ENCODE data around the gene CC2D2A.

The CC2D2A gene

GRCh38 chr4:15469402-15470127 lies at the start of gene CC2D2A:
Gene CC2D2A, plus strand, starts transcription at chr4:15469882. Its CDS starts 6,051 bp downstream, at chr4:15475933.
- DNase-seq (ENCODE audit: low spot score): peak; percentile 83

DNA sequence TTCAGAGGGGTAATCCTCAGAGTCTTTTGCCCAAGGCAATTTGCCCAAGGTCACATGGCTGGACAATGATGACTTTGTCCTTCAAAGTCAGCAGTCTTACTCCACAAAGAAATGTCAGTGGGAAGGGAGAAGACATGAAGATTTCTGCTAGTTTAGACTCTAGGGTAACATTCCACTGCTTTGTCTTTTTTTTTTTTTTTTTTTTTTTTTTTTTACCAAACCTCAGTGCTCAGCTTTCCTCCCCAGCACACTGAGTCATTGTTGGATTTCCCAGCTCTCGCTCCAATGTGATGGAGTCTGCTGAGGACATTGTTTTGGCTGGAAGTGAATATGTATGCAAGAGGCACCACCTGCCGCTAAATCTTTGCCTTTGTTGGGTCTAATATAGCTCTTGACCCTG lies 49.0 kb upstream of the CC2D2A start:
- no peak for DNase-seq (ENCODE audit: low spot score)

DNA sequence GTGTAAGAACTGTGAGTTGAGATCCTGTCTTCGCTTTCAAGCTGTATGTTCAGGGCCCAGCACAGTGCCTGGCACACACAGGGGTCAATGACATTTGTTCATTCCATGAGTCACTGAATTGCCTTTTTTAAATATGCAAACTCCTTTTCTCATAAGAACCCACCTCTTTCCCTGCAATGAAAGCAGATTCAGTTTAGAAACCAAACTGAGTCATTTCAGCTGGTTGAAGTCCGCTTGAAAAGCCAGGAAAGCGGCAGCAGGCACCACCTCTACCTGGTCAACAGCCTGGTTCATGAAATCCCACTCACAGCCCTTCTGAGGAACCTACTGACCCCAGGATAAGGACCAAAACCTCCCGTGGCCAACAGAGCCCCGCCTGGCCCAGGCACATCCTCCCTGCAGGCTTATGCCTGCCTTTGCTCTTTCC lies 46.4 kb upstream of the CC2D2A start:
- no peak for DNase-seq (ENCODE audit: low spot score)

- no peak for DNase-seq (ENCODE audit: low spot score)
Measured at GRCh38 chr4:15425520-15425919, 44.2 kb upstream of the CC2D2A start.

- no peak for DNase-seq (ENCODE audit: low spot score)
Measured at GRCh38 chr4:15427161-15427560, 42.5 kb upstream of the CC2D2A start.

- DNase-seq (ENCODE audit: low spot score): no peak
Measured at GRCh38 chr4:15427701-15428100, 42.0 kb upstream of the CC2D2A start, which contains the start of gene C1QTNF7. Gene C1QTNF7, plus strand, starts transcription at chr4:15428033. Its CDS starts 7,711 bp downstream, at chr4:15435744.

DNA sequence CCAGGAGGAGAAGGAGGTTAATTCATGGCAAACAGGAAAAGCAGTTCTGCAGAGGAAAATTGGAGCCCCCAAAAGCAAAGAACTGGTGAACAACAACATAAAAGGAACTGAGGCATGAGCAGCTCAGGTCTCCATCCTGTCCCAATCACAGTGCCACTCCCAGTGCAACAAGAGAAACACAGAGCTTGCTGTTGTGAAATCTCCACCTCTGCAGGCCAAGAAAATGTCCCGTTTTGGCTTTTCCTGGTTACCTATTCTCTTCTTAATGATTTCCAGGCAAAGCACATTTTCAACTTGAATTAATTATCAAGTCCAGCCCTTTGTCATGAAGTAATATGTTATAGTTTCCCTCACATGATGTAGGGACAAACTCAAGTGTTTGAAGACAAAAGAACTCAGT lies 41.1 kb upstream of the CC2D2A start:
- DNase-seq (ENCODE audit: low spot score): no peak

DNA sequence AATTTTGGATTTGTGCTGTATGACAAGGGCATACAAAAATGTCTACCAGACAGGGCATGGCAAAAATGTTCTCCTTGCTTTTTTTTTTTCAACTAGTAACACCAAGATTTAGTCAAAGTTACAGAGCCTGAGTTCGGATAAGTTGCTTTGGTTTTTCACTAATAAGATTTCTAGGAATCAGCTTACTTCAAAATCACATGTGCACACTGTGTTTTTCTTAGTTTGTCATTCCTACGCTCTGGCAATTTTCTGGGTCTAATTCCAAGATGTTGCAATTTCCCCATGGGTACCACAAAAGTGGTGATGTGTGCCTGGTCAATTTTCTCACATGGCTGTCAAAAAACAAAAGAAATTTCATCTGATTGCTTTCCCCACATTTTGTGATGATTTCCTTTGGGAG lies 35.6 kb upstream of the CC2D2A start:
- no peak for DNase-seq (ENCODE audit: low spot score)

DNA sequence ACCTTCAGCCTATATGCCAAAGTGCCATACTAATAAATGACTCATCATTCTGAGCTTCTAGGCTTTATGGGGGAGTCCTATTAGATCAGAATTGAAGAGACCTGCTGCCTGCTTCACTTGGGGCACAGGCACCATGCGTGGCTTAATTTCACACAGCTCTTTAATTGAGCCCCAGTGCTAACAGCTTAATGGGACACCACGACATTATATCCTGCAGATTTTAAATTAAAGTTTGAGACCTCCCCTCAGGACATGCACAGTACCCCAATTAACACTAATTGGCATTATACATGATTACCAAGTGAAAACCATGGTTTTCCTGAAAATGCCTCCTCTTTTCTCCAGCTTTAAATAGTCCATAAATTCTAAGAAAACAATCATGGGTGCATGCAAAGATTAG lies 35.0 kb upstream of the CC2D2A start:
- DNase-seq (ENCODE audit: low spot score): no peak

DNA sequence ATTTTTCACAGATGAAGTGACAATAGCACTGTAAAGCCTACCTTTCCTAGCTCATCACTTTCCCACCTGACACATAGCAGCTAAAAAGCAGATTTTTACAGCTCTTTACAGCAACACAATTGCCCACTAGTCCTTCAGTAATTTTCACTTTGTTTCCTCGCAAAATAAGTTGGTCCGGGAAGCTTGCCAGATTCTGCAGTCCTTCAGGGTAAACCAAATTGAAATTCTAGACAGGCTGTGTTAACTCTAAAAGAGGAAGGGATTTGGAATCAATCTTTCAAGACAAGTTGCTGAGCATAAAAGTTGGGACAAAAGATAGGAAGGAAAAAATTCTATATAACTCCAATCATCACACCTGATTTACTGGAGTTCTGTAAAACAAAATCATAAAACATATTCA lies 33.2 kb upstream of the CC2D2A start:
- no peak for DNase-seq (ENCODE audit: low spot score)

DNA sequence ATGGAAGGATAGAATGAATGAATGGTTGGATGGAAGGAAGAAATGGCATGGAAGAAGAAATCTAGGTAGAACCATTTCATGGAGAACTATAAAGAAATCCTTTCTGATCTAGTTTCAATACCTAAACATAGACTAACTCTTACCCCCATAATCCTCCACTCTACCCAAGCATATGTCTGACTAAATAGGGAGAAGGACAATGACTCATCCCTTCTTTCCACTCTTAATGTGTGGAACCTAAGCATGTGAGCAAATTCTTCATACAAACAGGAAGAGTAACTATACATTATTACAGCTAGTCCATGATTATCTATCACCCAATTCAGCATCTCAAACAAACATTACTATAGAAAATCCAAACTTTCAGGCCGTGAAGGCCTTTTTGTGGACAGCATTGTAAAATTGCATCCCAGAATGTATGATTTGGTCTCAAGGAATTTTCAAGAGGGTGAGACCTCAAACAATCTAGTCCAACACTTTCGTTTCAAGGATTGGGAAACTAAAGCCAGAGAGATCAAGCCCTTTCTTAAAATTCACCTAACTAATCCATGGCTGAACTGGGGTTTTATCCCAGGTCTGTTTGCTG lies 30.6 kb upstream of the CC2D2A start:
- peak; percentile 29 for DNase-seq (ENCODE audit: low spot score)

GRCh38 chr4:15443371-15444160 lies 26.1 kb upstream of the CC2D2A start:
- no peak for DNase-seq (ENCODE audit: low spot score)

- DNase-seq (ENCODE audit: low spot score): no peak
Measured at GRCh38 chr4:15444276-15444675, 25.4 kb upstream of the CC2D2A start.

GRCh38 chr4:15444879-15445547 lies 24.7 kb upstream of the CC2D2A start:
- no peak for DNase-seq (ENCODE audit: low spot score)

GRCh38 chr4:15451181-15451865 lies 18.4 kb upstream of the CC2D2A start:
- no peak for DNase-seq (ENCODE audit: low spot score)

- peak; percentile 34 for DNase-seq (ENCODE audit: low spot score)
Measured at GRCh38 chr4:15451866-15452765, 17.6 kb upstream of the CC2D2A start.

- DNase-seq (ENCODE audit: low spot score): no peak
Measured at GRCh38 chr4:15455290-15455689, 14.4 kb upstream of the CC2D2A start.

DNA sequence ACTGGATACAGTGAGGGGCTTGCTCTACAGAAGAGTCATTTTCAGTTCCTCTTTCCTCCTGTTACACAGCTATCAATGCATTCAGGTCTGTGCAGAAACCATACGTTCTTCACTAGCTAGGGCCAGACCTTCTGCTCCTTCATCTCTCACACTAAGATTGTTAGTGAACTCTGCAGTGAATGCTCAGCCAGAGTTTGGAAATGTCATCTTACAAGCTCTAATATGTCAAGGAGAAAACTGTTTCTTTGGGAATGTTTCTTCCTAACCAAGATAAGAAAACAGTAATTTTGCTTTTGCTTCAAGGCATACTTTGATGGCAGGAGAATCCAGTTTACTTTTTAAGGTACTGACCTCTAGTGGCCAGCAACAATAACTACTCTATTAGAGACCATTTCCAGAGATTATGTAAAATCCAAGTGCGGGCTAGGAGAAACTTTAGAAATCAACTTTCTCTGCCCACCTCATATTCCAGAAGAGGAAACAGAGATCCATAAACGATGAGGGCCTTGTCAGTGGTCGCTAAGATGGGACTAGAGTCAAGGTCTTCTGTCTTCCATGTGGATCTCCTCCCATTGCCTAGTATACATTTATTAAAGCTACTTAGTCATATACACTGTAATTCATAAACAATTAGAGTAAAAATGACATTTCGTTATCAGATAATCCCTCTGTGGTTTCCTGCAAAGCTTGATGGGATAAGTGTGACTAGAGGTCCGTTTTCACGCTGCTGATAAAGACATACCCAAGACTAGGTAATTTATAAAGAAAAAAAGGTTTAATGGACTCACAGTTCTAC lies 12.1 kb upstream of the CC2D2A start:
- peak; percentile 66 for DNase-seq (ENCODE audit: low spot score)

- no peak for DNase-seq (ENCODE audit: low spot score)
Measured at GRCh38 chr4:15458616-15459015, 11.1 kb upstream of the CC2D2A start.

DNA sequence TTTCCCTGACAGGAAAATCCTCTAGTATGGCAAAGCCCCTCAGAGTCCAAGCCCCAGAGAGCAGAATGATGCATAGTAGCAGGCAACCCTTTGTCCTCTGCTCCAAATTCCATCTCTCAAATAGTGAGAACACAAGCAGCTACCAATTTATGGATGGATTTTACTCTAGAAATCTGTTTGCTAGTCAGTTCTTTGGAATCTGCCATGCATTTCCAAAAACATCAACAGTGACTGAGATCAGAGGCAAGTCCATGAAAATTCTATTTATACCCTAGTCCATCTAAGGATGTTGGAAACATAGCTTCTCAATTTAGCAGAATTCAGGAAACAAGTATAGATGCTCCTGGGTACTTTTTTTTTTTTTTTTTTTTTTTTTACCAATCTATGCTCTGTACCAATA lies 10.0 kb upstream of the CC2D2A start:
- DNase-seq (ENCODE audit: low spot score): no peak
